Measurements from ENCODE around the gene RBM33. TPM values are rescaled to one million over a fixed set of nuclear protein-coding genes. Genes with fewer than 3 reads are reported as not detected.

Gene RBM33
- total and polyA plus RNA-seq, 2 experiments from 2014 or later: 10.5 to 36.0 TPM

GRCh38 chr7:155619634-155620271, 24.7 kb upstream of the RBM33 start:
- Histone ChIP-seq H3K4me3 (no peak overlapping the region), H4K20me1 (ENCODE audit: insufficient read depth) (no peaks in the 10 kb centered on the region), H3K4me1 (ENCODE audit: insufficient read depth) (no peaks in the 10 kb centered on the region), H3K27me3 (replicated peaks; ENCODE audit: insufficient read depth) (no peaks in the 10 kb centered on the region; the same call in none of the 2 replicates), H2AFZ (no peak overlapping the region), H3K9me3 (ENCODE audit: low read depth) (no peaks in the 10 kb centered on the region), H3K27ac (no peak overlapping the region), H3K36me3 (ENCODE audit: low read depth) (no peaks in the 10 kb centered on the region), H3K9me2 (ENCODE audit: insufficient read depth) (no peaks in the 10 kb centered on the region), H3K4me2 (ENCODE audit: unreplicated experiment) (no peak overlapping the region), H3K9ac (no peak overlapping the region), H3F3A (ENCODE audit: insufficient read depth) (no peaks in the 10 kb centered on the region), H3K79me2 (ENCODE audit: insufficient read depth) (no peaks in the 10 kb centered on the region)
- in situ Hi-C loops (cut with MboI): no loop called here
- no peak for TF ChIP-seq EZH2phosphoT487 (IDR thresholded peaks at IDR 0.05; ENCODE audit: insufficient read depth, low read depth)
- TF ChIP-seq EZH2 (IDR thresholded peaks at IDR 0.05; ENCODE audit: insufficient read depth, poor library complexity, severe bottlenecking): no peak
- WGBS, 2 experiments (ENCODE audit: low coverage in 1 of 2, low lambda C conversion rate in 2 of 2, missing lambda C conversion rate in 2 of 2): 55 to 62% methylated on average over 7 of the region's 7 CpGs
- no peak for DNase-seq

GRCh38 chr7:155620497-155620896, 24.0 kb upstream of the RBM33 start:
- Histone ChIP-seq H3K36me3 (ENCODE audit: low read depth) (no peaks in the 10 kb centered on the region), H4K20me1 (ENCODE audit: insufficient read depth) (no peaks in the 10 kb centered on the region), H3K4me3 (no peak overlapping the region), H2AFZ (no peak overlapping the region), H3K27ac (no peak overlapping the region), H3K79me2 (ENCODE audit: insufficient read depth) (no peaks in the 10 kb centered on the region), H3F3A (ENCODE audit: insufficient read depth) (no peaks in the 10 kb centered on the region), H3K9me3 (ENCODE audit: low read depth) (no peaks in the 10 kb centered on the region), H3K4me2 (ENCODE audit: unreplicated experiment) (no peak overlapping the region), H3K9me2 (ENCODE audit: insufficient read depth) (no peaks in the 10 kb centered on the region), H3K27me3 (replicated peaks; ENCODE audit: insufficient read depth) (no peaks in the 10 kb centered on the region; the same call in none of the 2 replicates), H3K9ac (no peak overlapping the region), H3K4me1 (ENCODE audit: insufficient read depth) (no peaks in the 10 kb centered on the region)
- no peak for DNase-seq
- TF ChIP-seq EZH2 (IDR thresholded peaks at IDR 0.05; ENCODE audit: insufficient read depth, poor library complexity, severe bottlenecking) (no peak), EZH2phosphoT487 (IDR thresholded peaks at IDR 0.05; ENCODE audit: insufficient read depth, low read depth) (no peak)
- 52 to 60% methylated on average over 6 of the region's 6 CpGs for WGBS, 2 experiments (ENCODE audit: low coverage in 1 of 2, low lambda C conversion rate in 2 of 2, missing lambda C conversion rate in 2 of 2)
- in situ Hi-C loops (cut with MboI): no loop called here

- Histone ChIP-seq H3K9me3 (ENCODE audit: low read depth) (no peaks in the 10 kb centered on the region), H3F3A (ENCODE audit: insufficient read depth) (no peaks in the 10 kb centered on the region), H2AFZ (no peak overlapping the region), H3K4me2 (ENCODE audit: unreplicated experiment) (no peak overlapping the region), H4K20me1 (ENCODE audit: insufficient read depth) (no peaks in the 10 kb centered on the region), H3K27me3 (replicated peaks; ENCODE audit: insufficient read depth) (no peaks in the 10 kb centered on the region; the same call in none of the 2 replicates), H3K79me2 (ENCODE audit: insufficient read depth) (no peaks in the 10 kb centered on the region), H3K27ac (no peak overlapping the region), H3K9me2 (ENCODE audit: insufficient read depth) (no peaks in the 10 kb centered on the region), H3K4me1 (ENCODE audit: insufficient read depth) (no peaks in the 10 kb centered on the region), H3K36me3 (ENCODE audit: low read depth) (no peaks in the 10 kb centered on the region), H3K4me3 (no peak overlapping the region), H3K9ac (no peak overlapping the region)
- TF ChIP-seq EZH2phosphoT487 (IDR thresholded peaks at IDR 0.05; ENCODE audit: insufficient read depth, low read depth): no peak
- TF ChIP-seq EZH2 (IDR thresholded peaks at IDR 0.05; ENCODE audit: insufficient read depth, poor library complexity, severe bottlenecking): no peak
- in situ Hi-C loops (cut with MboI): no loop called here
- no peak for DNase-seq
- WGBS, 2 experiments (ENCODE audit: low coverage in 1 of 2, low lambda C conversion rate in 2 of 2, missing lambda C conversion rate in 2 of 2): 60 to 66% methylated on average over 10 of the region's 10 CpGs
Measured at GRCh38 chr7:155621418-155621980, 23.0 kb upstream of the RBM33 start.

GRCh38 chr7:155624412-155624811, 20.0 kb upstream of the RBM33 start:
- Histone ChIP-seq H4K20me1 (ENCODE audit: insufficient read depth) (no peaks in the 10 kb centered on the region), H3K27me3 (replicated peaks; ENCODE audit: insufficient read depth) (no peaks in the 10 kb centered on the region; the same call in none of the 2 replicates), H3K79me2 (ENCODE audit: insufficient read depth) (no peaks in the 10 kb centered on the region), H3K9me3 (ENCODE audit: low read depth) (no peaks in the 10 kb centered on the region), H3K4me2 (ENCODE audit: unreplicated experiment) (no peak overlapping the region), H3K9me2 (ENCODE audit: insufficient read depth) (no peaks in the 10 kb centered on the region), H3K4me3 (no peak overlapping the region), H3K9ac (no peak overlapping the region), H3K4me1 (ENCODE audit: insufficient read depth) (no peaks in the 10 kb centered on the region), H3K27ac (no peak overlapping the region), H3K36me3 (ENCODE audit: low read depth) (no peaks in the 10 kb centered on the region), H3F3A (ENCODE audit: insufficient read depth) (no peaks in the 10 kb centered on the region), H2AFZ (no peak overlapping the region)
- no peak for DNase-seq
- TF ChIP-seq EZH2 (IDR thresholded peaks at IDR 0.05; ENCODE audit: insufficient read depth, poor library complexity, severe bottlenecking) (no peak), EZH2phosphoT487 (IDR thresholded peaks at IDR 0.05; ENCODE audit: insufficient read depth, low read depth) (no peak)
- in situ Hi-C loops (cut with MboI): no loop called here
- 26 to 33% methylated on average over 6 of the region's 6 CpGs for WGBS, 2 experiments (ENCODE audit: low coverage in 1 of 2, low lambda C conversion rate in 2 of 2, missing lambda C conversion rate in 2 of 2)
